Esophagus squamous epithelium (tissue), 5 donors: Measurements from ENCODE around the gene GLYATL3. TPM values are rescaled to one million over a fixed set of nuclear protein-coding genes. Genes with fewer than 3 reads are reported as not detected.

Source experiments
- DNase-seq: peaks from one replicate; lab custom pipeline; 2025; lab: John Stamatoyannopoulos, UW
- H3K27ac ChIP-seq, 4 donors: fragments of 200-600 bp; sonication (generic); one replicate each; pipeline ENCODE4 v1.5.1; 2016 to 2019; ENCODE audit warnings: mild to moderate bottlenecking in 1 of 4
- H3K27me3 ChIP-seq, 4 donors: fragments of 200-600 bp; sonication (generic); 1 replicate in 3 of 4; 2 replicates in 1 of 4; pipeline versions ENCODE4 v1.5.1 to v1.6.0; 2017 to 2021; ENCODE audit warnings: antibody characterized with exemption in 1 of 4
- H3K36me3 ChIP-seq, 3 donors: fragments of 200-600 bp; sonication (generic); one replicate each; pipeline ENCODE4 v1.5.1; 2016 to 2019
- H3K4me1 ChIP-seq, 3 donors: fragments of 200-600 bp; sonication (generic); one replicate each; pipeline ENCODE4 v1.5.1; 2017 to 2019
- H3K4me3 ChIP-seq, 4 donors: fragments of 200-600 bp; sonication (generic); 1 replicate in 3 of 4; 2 replicates in 1 of 4; pipeline ENCODE4 v1.5.1; 2016 to 2019; ENCODE audit warnings: mild to moderate bottlenecking in 2 of 4, moderate library complexity in 1 of 4
- H3K9me3 ChIP-seq, 3 donors: fragments of 200-600 bp; sonication (generic); one replicate each; pipeline ENCODE4 v1.5.1; 2016 to 2019
- CTCF ChIP-seq, 6 experiments: fragments of 450-650 bp in 4 of 6; fragments of 200-600 bp in 2 of 6; sonication (generic) in 2 of 6; IDR thresholded peaks; one replicate each; pipeline ENCODE4 v1.5.1; 2016 to 2019; ENCODE audit warnings: antibody characterized with exemption in 6 of 6, mild to moderate bottlenecking in 4 of 6, moderate library complexity in 4 of 6
- POLR2A ChIP-seq, 4 donors: fragments of 450-650 bp; IDR thresholded peaks; one replicate each; pipeline ENCODE4 v1.6.1; 2017; ENCODE audit warnings: antibody characterized with exemption in 4 of 4, mild to moderate bottlenecking in 4 of 4, moderate library complexity in 3 of 4
- WGBS, 2 donors: methylation state at CpG; one replicate each; pipeline ENCODE4 v1.1.5; 2018; 5-methylcytosine and 5-hydroxymethylcytosine counted together
- intact Hi-C: fragments of 100-400 bp; cut with DNase I; formaldehyde crosslinking; loops from one replicate; pipeline ENCODE4 v1.15.0; 2022
- total RNA-seq, 4 donors: library from RNA; depleted of rRNA; stranded (reverse); fragments of >200 nt; gene quantifications; one replicate each; pipeline ENCODE4 v1.1.0, GENCODE V29; 2016
- donor health status: DM: yes; HTN: yes; CAD: no.

GLYATL3 gene
- total RNA-seq, 4 donors from 2014 or later: not detected

GRCh38 chr6:49514571-49515484 is 15.1 kb downstream of the GLYATL3 start:
- intact Hi-C loops: no loop called here
- Histone ChIP-seq H3K27ac (no peak overlapping the region), H3K9me3 (no peaks in the 10 kb centered on the region), H3K4me3 (no peak overlapping the region), H3K36me3 (no peaks in the 10 kb centered on the region), H3K27me3 (peaks cover 0 to 4% (median 0%) of the 10 kb centered on the region in 4 donors), H3K4me1 (no peaks in the 10 kb centered on the region)
- DNase-seq: no peak
- WGBS, 2 donors: 72 to 79% methylated on average over 8 of the region's 8 CpGs
- TF ChIP-seq CTCF (IDR thresholded peaks at IDR 0.05) (no peak), POLR2A (IDR thresholded peaks at IDR 0.05) (no peak)

GRCh38 chr6:49515485-49516146 is 15.9 kb downstream of the GLYATL3 start:
- Histone ChIP-seq H3K36me3 (no peaks in the 10 kb centered on the region), H3K9me3 (no peaks in the 10 kb centered on the region), H3K27me3 (peaks cover 0 to 4% (median 0%) of the 10 kb centered on the region in 4 donors), H3K27ac (no peak overlapping the region), H3K4me1 (no peaks in the 10 kb centered on the region), H3K4me3 (no peak overlapping the region)
- DNase-seq: no peak
- TF ChIP-seq CTCF (IDR thresholded peaks at IDR 0.05) (no peak), POLR2A (IDR thresholded peaks at IDR 0.05) (no peak)
- 80 to 86% methylated on average over 10 of the region's 10 CpGs for WGBS, 2 donors
- intact Hi-C loops: no loop called here

- H3K4me3 ChIP-seq: no peak overlapping the region
- H3K27ac ChIP-seq: no peak overlapping the region
- no peaks in the 10 kb centered on the region for H3K9me3 ChIP-seq
- H3K27me3 ChIP-seq: peaks cover 0 to 4% (median 0%) of the 10 kb centered on the region in 4 donors
- WGBS, 2 donors: 50 to 66% methylated on average over 3 to 4 of the region's 4 CpGs
- H3K36me3 ChIP-seq: no peaks in the 10 kb centered on the region
- DNase-seq: no peak
- TF ChIP-seq POLR2A (IDR thresholded peaks at IDR 0.05) (no peak), CTCF (IDR thresholded peaks at IDR 0.05) (no peak)
- intact Hi-C loops: no loop called here
- H3K4me1 ChIP-seq: no peaks in the 10 kb centered on the region
Measured at GRCh38 chr6:49516147-49516505, 16.4 kb downstream of the GLYATL3 start.

GRCh38 chr6:49517919-49518318 is 18.2 kb downstream of the GLYATL3 start:
- intact Hi-C loops: no loop called here
- Histone ChIP-seq H3K36me3 (no peaks in the 10 kb centered on the region), H3K4me1 (no peaks in the 10 kb centered on the region), H3K27me3 (peaks cover 0 to 4% (median 0%) of the 10 kb centered on the region in 4 donors), H3K4me3 (no peak overlapping the region), H3K9me3 (no peaks in the 10 kb centered on the region), H3K27ac (no peak overlapping the region)
- 85 to 94% methylated on average over 2 of the region's 2 CpGs for WGBS, 2 donors
- DNase-seq: no peak
- no peak for TF ChIP-seq CTCF (IDR thresholded peaks at IDR 0.05)

GRCh38 chr6:49519660-49520059 is 19.9 kb downstream of the GLYATL3 start:
- Histone ChIP-seq H3K4me3 (no peak overlapping the region), H3K27me3 (peaks cover 0 to 2% (median 0%) of the 10 kb centered on the region in 4 donors), H3K9me3 (no peaks in the 10 kb centered on the region), H3K4me1 (no peaks in the 10 kb centered on the region), H3K27ac (no peak overlapping the region), H3K36me3 (no peaks in the 10 kb centered on the region)
- TF ChIP-seq CTCF (IDR thresholded peaks at IDR 0.05): no peak
- TF ChIP-seq POLR2A (IDR thresholded peaks at IDR 0.05): no peak
- 75 to 94% methylated on average over 1 of the region's 1 CpG for WGBS, 2 donors
- intact Hi-C loops: no loop called here
- no peak for DNase-seq
